Measurements from ENCODE around the gene MPV17.

GRCh38 chr2:27306136-27306535, 16.8 kb downstream of the MPV17 start:
- TF ChIP-seq CTCF (IDR thresholded peaks at IDR 0.05) (no peak), POLR2A (IDR thresholded peaks at IDR 0.05) (no peak)
